GM12892 (cell line): ENCODE measurements around the gene HAND2.

Source experiments
- POLR2AphosphoS5 ChIP-seq: IDR thresholded peaks from 2 replicates; pipeline ENCODE4 v1.6.1; 2011; ENCODE audit warnings: low read depth, low read length, control low read depth
- TAF1 ChIP-seq: IDR thresholded peaks from 2 replicates; pipeline ENCODE4 v1.6.1; 2011; ENCODE audit warnings: low read depth, mild to moderate bottlenecking, control low read depth, low read length, borderline replicate concordance

GRCh38 chr4:173537613-173538147, 7.7 kb upstream of the HAND2 start:
- TF ChIP-seq POLR2AphosphoS5 (no peak), TAF1 (no peak)
